ENCODE results near the gene UFM1.
"Not testable (repeated sequence)": the region's sequence is repeated elsewhere in the genome, so short reads cannot be mapped to it uniquely, and the experiment has no call there.

Gene UFM1

DNA sequence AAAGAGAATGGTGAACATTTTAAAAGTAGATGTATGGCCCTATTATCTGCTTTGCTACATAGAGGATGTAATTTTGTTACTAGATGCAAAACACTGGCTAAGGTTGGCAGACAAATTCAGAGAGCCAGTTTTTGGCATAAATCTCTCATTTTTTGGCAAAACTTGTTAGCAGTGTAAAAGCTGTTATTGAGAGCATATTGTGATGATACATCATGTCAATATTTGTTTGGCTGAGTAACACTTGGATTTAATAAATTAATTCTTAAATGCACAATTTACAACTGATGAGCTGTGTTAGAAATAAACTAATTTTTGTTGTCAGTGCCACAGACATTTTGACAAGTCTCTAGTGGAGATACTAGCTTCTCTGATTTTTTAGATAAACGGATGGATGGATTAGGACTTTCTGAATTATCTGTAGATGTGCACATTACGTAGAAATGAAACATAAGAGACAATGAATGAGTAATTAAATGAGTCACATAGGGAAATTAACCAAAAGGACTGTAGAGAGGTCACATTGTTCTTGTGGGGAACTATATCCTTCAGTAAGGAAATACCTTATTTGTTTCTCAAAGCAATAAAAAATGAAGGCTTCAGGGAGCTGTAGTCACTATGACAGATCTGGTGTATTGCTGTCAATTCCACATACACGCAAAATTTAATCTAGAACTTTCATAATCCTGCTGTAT, 17.4 kb downstream of the UFM1 start:
- Histone ChIP-seq H3K27me3 (ENCODE audit: low read depth, low read length) (no peaks in the 10 kb centered on the region), H3K27ac (ENCODE audit: low read length) (no peak overlapping the region), H3K36me3 (ENCODE audit: control insufficient read depth in 1 of 2, insufficient read depth in 2 of 2, low read length in 2 of 2) (peaks cover 5 to 6% of the 10 kb centered on the region in 2 donors), H3K4me1 (ENCODE audit: control insufficient read depth in 1 of 2, insufficient read depth in 2 of 2, low read length in 2 of 2) (no peaks in the 10 kb centered on the region), H3K9me3 (ENCODE audit: control insufficient read depth in 1 of 2, low read length in 2 of 2) (no peaks in the 10 kb centered on the region), H3K4me3 (ENCODE audit: low read depth in 1 of 2, low read length in 2 of 2) (no peak overlapping the region)

DNA sequence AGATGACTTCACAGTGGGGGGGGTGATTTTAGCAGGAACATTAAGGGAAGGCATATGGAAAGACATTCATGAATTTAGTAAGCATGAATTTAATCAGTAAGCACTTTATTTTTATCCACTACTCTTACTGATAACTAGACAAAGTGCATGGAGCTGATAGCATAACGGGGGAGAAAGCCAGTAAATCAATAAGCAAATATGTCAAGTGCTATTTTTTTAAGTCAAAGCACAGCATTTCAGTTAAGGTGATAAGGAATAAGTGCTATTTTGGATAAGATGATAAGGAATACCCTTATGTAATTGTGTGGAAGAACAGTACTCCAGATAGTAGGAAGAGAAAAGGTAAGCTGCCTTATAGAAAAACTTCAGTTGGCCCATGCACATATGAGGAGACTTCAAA, 19.4 kb downstream of the UFM1 start:
- H3K4me1 ChIP-seq (ENCODE audit: control insufficient read depth in 1 of 2, insufficient read depth in 2 of 2, low read length in 2 of 2) = no peaks in the 10 kb centered on the region
- H3K27ac ChIP-seq (ENCODE audit: low read length) = no peak overlapping the region
- no peaks in the 10 kb centered on the region for H3K36me3 ChIP-seq (ENCODE audit: control insufficient read depth in 1 of 2, insufficient read depth in 2 of 2, low read length in 2 of 2)
- no peak overlapping the region for H3K4me3 ChIP-seq (ENCODE audit: low read depth in 1 of 2, low read length in 2 of 2)
- no peaks in the 10 kb centered on the region for H3K9me3 ChIP-seq (ENCODE audit: control insufficient read depth in 1 of 2, low read length in 2 of 2)
- H3K27me3 ChIP-seq (ENCODE audit: low read depth, low read length) = no peaks in the 10 kb centered on the region

DNA sequence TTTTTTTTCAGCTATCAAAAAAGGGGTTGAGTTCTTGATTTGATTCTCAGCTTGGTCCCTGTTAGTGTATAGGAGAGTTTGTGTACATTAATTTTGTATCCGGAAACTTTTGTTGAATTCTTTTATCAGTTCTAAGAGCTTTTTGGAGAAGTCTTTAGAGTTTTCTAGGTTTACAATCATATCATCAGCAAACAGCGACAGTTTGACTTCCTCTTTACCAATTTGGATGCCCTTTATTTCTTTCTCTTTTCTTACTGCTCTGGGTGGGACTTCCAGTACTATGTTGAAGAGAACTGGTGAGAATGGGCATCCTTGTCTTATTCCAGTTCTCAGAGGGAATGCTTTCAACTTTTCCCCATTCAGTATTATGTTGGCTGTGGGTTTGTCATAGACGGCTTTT, 20.4 kb downstream of the UFM1 start:
- not testable (repeated sequence) for H3K4me3 ChIP-seq (ENCODE audit: low read depth in 1 of 2, low read length in 2 of 2); H3K9me3 ChIP-seq (ENCODE audit: control insufficient read depth in 1 of 2, low read length in 2 of 2); H3K27me3 ChIP-seq (ENCODE audit: low read depth, low read length); H3K4me1 ChIP-seq (ENCODE audit: control insufficient read depth in 1 of 2, insufficient read depth in 2 of 2, low read length in 2 of 2); H3K36me3 ChIP-seq (ENCODE audit: control insufficient read depth in 1 of 2, insufficient read depth in 2 of 2, low read length in 2 of 2); H3K27ac ChIP-seq (ENCODE audit: low read length)

DNA sequence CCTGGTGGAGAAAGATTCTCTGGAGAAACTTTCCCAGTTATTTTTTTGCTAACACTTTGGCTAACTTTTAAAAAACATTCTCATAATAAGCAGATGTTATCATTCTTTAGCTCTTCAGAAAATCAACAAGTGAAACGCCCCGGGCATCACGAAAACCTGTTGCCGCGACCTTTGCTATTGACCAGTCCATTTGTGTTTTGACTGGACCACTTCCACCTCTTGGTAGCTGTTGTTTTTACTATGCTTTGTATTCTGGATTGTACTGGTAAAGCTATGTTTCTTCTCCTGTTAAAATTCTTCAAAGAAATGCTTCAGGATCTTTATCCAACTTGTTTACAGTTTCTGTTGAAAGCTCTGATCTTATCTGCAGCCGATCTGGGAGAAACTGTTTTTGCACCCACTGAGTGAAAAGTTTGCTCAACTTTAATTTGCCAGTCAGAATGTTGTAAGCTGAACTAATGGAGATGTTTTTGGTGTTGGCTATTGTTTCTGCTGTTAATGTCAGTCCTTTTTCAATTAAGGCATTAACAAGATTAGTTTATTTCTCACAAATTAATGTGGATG, 23.3 kb downstream of the UFM1 start:
- H3K4me1 ChIP-seq (ENCODE audit: control insufficient read depth in 1 of 2, insufficient read depth in 2 of 2, low read length in 2 of 2) = no peaks in the 10 kb centered on the region
- H3K27ac ChIP-seq (ENCODE audit: low read length) = no peak overlapping the region
- H3K4me3 ChIP-seq (ENCODE audit: low read depth in 1 of 2, low read length in 2 of 2) = no peak overlapping the region
- H3K27me3 ChIP-seq (ENCODE audit: low read depth, low read length) = no peaks in the 10 kb centered on the region
- H3K36me3 ChIP-seq (ENCODE audit: control insufficient read depth in 1 of 2, insufficient read depth in 2 of 2, low read length in 2 of 2) = no peaks in the 10 kb centered on the region
- H3K9me3 ChIP-seq (ENCODE audit: control insufficient read depth in 1 of 2, low read length in 2 of 2) = no peaks in the 10 kb centered on the region

DNA sequence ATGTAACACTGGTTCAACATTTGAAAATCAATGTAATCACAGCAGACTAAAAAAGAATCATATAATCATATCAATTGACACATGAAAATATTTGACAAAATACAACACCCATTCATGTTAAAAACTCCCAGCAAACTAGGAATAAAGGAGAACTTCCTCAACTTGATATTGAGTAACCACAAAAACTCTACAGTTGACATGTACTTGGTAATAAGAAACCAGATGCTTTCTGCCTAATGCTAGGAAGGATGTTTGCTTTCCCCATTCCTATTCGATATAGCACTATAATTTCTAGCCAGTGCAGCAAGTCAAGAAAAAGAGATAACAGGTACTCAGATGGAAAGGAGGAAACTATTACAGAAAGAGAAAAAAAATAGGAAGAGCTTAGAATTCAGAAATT, 26.9 kb downstream of the UFM1 start:
- Histone ChIP-seq H3K9me3 (ENCODE audit: control insufficient read depth in 1 of 2, low read length in 2 of 2) (no peaks in the 10 kb centered on the region), H3K27me3 (ENCODE audit: low read depth, low read length) (no peaks in the 10 kb centered on the region), H3K4me1 (ENCODE audit: control insufficient read depth in 1 of 2, insufficient read depth in 2 of 2, low read length in 2 of 2) (no peaks in the 10 kb centered on the region), H3K36me3 (ENCODE audit: control insufficient read depth in 1 of 2, insufficient read depth in 2 of 2, low read length in 2 of 2) (no peaks in the 10 kb centered on the region), H3K27ac (ENCODE audit: low read length) (no peak overlapping the region), H3K4me3 (ENCODE audit: low read depth in 1 of 2, low read length in 2 of 2) (no peak overlapping the region)

DNA sequence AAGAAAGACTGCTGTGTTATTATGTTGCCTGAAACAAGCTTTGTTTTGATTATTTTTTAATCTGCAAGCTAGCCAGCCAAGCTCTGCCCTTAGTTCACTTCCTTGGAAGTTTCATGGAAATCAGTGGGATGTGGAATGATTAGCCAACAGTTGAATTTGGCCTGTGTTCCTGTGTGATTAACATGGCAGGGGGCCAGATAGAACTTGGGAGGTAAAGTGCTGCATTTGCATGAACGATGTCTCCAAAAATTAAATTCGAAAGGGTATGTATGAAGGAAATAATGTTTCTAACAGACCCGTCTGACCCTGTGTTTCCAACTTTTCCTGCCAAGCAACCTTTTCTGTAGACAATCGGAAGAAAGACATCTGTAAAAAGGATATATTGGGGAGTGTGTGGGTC, 32.2 kb downstream of the UFM1 start:
- Histone ChIP-seq H3K9me3 (ENCODE audit: control insufficient read depth in 1 of 2, low read length in 2 of 2) (no peaks in the 10 kb centered on the region), H3K36me3 (ENCODE audit: control insufficient read depth in 1 of 2, insufficient read depth in 2 of 2, low read length in 2 of 2) (no peaks in the 10 kb centered on the region), H3K27ac (ENCODE audit: low read length) (no peak overlapping the region)

DNA sequence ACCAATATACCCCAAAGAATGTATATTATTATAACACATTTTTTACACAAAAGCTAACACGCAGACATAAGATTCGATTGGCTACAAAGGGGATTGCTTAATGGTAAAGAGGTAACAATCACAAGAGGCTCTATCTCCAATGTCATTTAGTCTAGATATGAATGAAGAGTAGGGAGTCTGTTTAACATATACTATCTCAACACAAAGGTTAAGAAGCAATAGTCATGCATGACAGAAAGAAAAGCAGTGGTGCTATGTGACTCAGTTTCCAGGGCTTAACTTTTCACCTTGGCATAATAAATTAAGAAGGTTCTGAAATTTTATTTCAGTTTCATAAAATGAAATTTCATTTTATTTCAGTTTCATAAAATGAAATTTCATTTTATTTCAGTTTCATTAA, 33.3 kb downstream of the UFM1 start:
- H3K27me3 ChIP-seq (ENCODE audit: low read depth, low read length) = no peaks in the 10 kb centered on the region
- H3K9me3 ChIP-seq (ENCODE audit: control insufficient read depth in 1 of 2, low read length in 2 of 2) = no peaks in the 10 kb centered on the region
- no peaks in the 10 kb centered on the region for H3K36me3 ChIP-seq (ENCODE audit: control insufficient read depth in 1 of 2, insufficient read depth in 2 of 2, low read length in 2 of 2)
- no peak overlapping the region for H3K4me3 ChIP-seq (ENCODE audit: low read depth in 1 of 2, low read length in 2 of 2)
- no peaks in the 10 kb centered on the region for H3K4me1 ChIP-seq (ENCODE audit: control insufficient read depth in 1 of 2, insufficient read depth in 2 of 2, low read length in 2 of 2)
- no peak overlapping the region for H3K27ac ChIP-seq (ENCODE audit: low read length)

More for the DNA sequence above, 32.2 kb downstream of the UFM1 start:
- H3K4me3 ChIP-seq (ENCODE audit: low read depth in 1 of 2, low read length in 2 of 2) = no peak overlapping the region
- no peaks in the 10 kb centered on the region for H3K27me3 ChIP-seq (ENCODE audit: low read depth, low read length)
- H3K4me1 ChIP-seq (ENCODE audit: control insufficient read depth in 1 of 2, insufficient read depth in 2 of 2, low read length in 2 of 2) = no peaks in the 10 kb centered on the region

DNA sequence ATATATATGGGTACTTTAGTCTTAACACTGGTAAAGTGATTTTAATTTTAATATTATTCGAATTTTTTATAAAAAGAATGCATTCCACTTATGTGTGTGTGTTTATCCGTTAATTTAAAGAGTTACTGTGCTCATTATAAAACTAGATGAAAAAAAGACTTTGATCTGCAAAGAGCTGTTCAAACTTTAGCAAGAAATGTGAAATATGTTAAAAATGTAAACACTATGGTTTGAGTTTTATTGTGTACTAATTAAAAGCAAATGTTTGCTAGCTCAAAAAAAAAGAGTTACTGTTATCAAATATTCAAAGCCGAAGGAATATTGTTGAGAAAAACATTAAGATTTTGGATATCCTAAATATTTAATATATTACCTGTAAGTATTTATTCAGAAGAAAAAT, 34.5 kb downstream of the UFM1 start:
- no peak overlapping the region for H3K4me3 ChIP-seq (ENCODE audit: low read depth in 1 of 2, low read length in 2 of 2)
- H3K4me1 ChIP-seq (ENCODE audit: control insufficient read depth in 1 of 2, insufficient read depth in 2 of 2, low read length in 2 of 2) = no peaks in the 10 kb centered on the region
- no peaks in the 10 kb centered on the region for H3K36me3 ChIP-seq (ENCODE audit: control insufficient read depth in 1 of 2, insufficient read depth in 2 of 2, low read length in 2 of 2)
- H3K27me3 ChIP-seq (ENCODE audit: low read depth, low read length) = no peaks in the 10 kb centered on the region
- H3K27ac ChIP-seq (ENCODE audit: low read length) = no peak overlapping the region
- H3K9me3 ChIP-seq (ENCODE audit: control insufficient read depth in 1 of 2, low read length in 2 of 2) = no peaks in the 10 kb centered on the region

DNA sequence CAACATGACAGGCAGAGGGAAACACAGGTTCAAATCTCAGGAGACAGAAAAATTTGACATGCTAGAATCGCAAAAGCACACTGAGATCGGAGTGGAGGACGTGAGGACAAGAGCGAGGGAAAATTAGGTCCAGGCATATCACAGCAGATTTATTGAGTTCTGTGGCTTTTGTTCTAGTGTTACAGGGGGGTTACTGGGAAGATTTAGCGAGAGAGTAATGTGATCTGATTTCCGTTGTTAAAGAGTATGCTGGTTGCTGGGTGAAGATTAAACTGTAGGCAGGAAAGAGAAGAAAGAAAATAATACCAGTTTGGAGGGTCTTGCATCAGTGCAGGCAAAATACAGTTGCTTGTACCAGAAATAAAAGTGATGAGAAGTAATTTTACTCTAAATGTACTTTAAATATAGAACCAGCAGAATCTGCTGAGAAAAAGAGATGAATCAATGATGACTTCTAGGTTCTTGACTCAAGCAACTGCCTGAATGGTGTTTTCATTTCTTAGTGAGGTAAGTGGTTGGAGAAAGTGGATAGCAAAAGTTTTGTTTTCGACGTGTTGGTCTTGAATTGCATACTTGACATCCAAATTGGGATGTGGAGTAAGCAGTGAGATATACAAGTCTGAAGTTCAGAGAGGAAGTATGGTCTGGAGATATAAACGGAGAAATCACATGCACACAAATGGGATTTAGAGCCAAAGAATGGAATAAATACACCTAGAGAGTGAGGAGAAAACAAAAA, 35.7 kb downstream of the UFM1 start:
- Histone ChIP-seq H3K9me3 (ENCODE audit: control insufficient read depth in 1 of 2, low read length in 2 of 2) (no peaks in the 10 kb centered on the region), H3K27ac (ENCODE audit: low read length) (no peak overlapping the region), H3K4me1 (ENCODE audit: control insufficient read depth in 1 of 2, insufficient read depth in 2 of 2, low read length in 2 of 2) (no peaks in the 10 kb centered on the region), H3K36me3 (ENCODE audit: control insufficient read depth in 1 of 2, insufficient read depth in 2 of 2, low read length in 2 of 2) (no peaks in the 10 kb centered on the region), H3K4me3 (ENCODE audit: low read depth in 1 of 2, low read length in 2 of 2) (no peak overlapping the region), H3K27me3 (ENCODE audit: low read depth, low read length) (no peaks in the 10 kb centered on the region)

DNA sequence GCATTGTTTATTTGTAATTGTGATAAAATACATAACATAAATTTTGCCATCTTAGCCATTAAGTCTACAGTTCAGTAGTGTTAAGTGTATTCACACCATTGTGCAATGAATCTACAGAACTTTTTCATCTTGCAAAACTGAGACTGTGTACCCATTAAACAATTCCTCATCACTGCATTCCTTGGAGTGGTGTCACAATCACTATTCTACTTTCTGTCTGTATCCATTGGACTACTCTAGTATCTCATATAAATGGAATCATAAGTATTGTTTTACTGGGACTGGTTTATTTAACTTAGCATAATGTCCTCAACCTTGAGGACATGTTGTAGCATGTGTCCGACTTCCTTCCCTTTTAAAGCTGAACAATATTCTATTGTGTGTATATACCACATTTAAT, 36.8 kb downstream of the UFM1 start:
- Histone ChIP-seq H3K9me3 (ENCODE audit: control insufficient read depth in 1 of 2, low read length in 2 of 2) (no peaks in the 10 kb centered on the region), H3K27ac (ENCODE audit: low read length) (no peak overlapping the region), H3K27me3 (ENCODE audit: low read depth, low read length) (no peaks in the 10 kb centered on the region), H3K4me3 (ENCODE audit: low read depth in 1 of 2, low read length in 2 of 2) (no peak overlapping the region), H3K4me1 (ENCODE audit: control insufficient read depth in 1 of 2, insufficient read depth in 2 of 2, low read length in 2 of 2) (no peaks in the 10 kb centered on the region), H3K36me3 (ENCODE audit: control insufficient read depth in 1 of 2, insufficient read depth in 2 of 2, low read length in 2 of 2) (no peaks in the 10 kb centered on the region)

DNA sequence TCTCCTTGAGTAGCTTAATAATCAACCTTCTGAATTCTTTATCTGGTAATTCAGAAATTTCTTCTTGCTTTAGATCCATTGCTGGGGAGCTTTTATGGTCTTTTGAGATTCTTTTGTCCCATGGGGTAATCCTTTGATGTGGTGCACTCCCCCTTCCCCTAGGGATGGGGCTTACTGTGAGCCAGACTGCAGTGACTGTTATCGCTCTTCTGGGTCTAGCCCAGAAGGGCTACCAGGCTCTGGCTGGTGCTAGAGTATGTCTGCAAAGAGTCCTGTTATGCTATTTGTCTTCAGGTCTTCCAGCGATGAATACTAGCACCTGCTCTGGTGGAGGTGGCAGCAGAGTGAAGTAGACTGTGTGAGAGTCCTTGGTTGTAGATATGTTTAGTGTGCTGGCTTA, 41.7 kb downstream of the UFM1 start:
- Histone ChIP-seq H3K9me3 (ENCODE audit: control insufficient read depth in 1 of 2, low read length in 2 of 2) (no peaks in the 10 kb centered on the region), H3K4me1 (ENCODE audit: control insufficient read depth in 1 of 2, insufficient read depth in 2 of 2, low read length in 2 of 2) (no peaks in the 10 kb centered on the region), H3K27me3 (ENCODE audit: low read depth, low read length) (no peaks in the 10 kb centered on the region), H3K27ac (ENCODE audit: low read length) (no peak overlapping the region), H3K36me3 (ENCODE audit: control insufficient read depth in 1 of 2, insufficient read depth in 2 of 2, low read length in 2 of 2) (no peaks in the 10 kb centered on the region), H3K4me3 (ENCODE audit: low read depth in 1 of 2, low read length in 2 of 2) (no peak overlapping the region)
